IPS DF 6.9 (cell line): ENCODE measurements around the gene MKS1.

Source experiments
- DNase-seq: peaks from one replicate; pipeline ENCODE4 v3.0.0-alpha.2; 2013; ENCODE audit warnings: low read depth, low spot score
- H3K27ac ChIP-seq: one replicate; pipeline ENCODE4 v1.5.1; 2013; ENCODE audit warnings: low read length, control low read depth
- H3K27me3 ChIP-seq: 2 replicates; pipeline ENCODE4 v1.6.1; 2013; ENCODE audit warnings: mild to moderate bottlenecking, low read length; ENCODE audit not compliant: control insufficient read depth, insufficient read depth
- H3K36me3 ChIP-seq: 2 replicates; pipeline ENCODE4 v1.6.1; 2013; ENCODE audit warnings: low read length; ENCODE audit not compliant: control insufficient read depth, insufficient read depth
- H3K4me1 ChIP-seq: 2 replicates; pipeline ENCODE4 v1.6.1; 2013; ENCODE audit warnings: low read length; ENCODE audit not compliant: control insufficient read depth, insufficient read depth
- H3K4me3 ChIP-seq: 2 replicates; pipeline ENCODE4 v1.5.1; 2013; ENCODE audit warnings: mild to moderate bottlenecking, low read length
- H3K9me3 ChIP-seq: 2 replicates; pipeline ENCODE4 v1.6.1; 2013; ENCODE audit warnings: low read length, inconsistent platforms; ENCODE audit not compliant: control insufficient read depth, insufficient read depth
- WGBS: extraction: QIAGEN DNeasy Blood & Tissue Kit; methylation state at CpG from one replicate; pipeline ENCODE4 v1.1.7; 2013; ENCODE audit warnings: mixed read lengths, missing lambda C conversion rate; ENCODE audit not compliant: insufficient read length, insufficient coverage; 5-methylcytosine and 5-hydroxymethylcytosine counted together

MKS1 gene

DNA sequence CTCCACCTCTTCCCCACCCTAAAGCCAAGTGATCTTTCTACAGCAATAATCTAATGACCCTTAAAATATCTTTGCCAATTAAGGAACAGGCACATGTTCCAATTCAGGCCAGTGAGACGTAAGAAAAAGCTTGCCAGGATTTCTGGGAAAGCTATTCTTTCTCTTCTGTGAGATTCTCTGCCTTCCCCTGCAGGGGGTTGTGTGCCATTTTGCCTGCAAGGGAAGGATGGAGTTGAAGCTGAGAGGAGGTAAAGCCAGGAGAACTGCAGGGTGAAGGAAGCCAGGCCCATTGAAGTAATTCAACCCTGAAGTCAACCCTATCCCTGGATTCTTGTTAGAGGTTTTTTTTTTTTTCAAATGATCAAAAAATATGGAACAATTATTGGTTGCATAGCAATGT is 10.3 kb upstream of the MKS1 start:
- peaks cover 6% of the 10 kb centered on the region; the same call in 1 of the 2 replicates for H3K4me1 ChIP-seq
- no peaks in the 10 kb centered on the region for H3K27me3 ChIP-seq
- no peak overlapping the region for H3K4me3 ChIP-seq
- no CpG with 5 or more reads among the region's 1 CpG for WGBS
- no peaks in the 10 kb centered on the region for H3K36me3 ChIP-seq
- no peak overlapping the region for H3K27ac ChIP-seq
- no peaks in the 10 kb centered on the region for H3K9me3 ChIP-seq
- DNase-seq, result no peak

DNA sequence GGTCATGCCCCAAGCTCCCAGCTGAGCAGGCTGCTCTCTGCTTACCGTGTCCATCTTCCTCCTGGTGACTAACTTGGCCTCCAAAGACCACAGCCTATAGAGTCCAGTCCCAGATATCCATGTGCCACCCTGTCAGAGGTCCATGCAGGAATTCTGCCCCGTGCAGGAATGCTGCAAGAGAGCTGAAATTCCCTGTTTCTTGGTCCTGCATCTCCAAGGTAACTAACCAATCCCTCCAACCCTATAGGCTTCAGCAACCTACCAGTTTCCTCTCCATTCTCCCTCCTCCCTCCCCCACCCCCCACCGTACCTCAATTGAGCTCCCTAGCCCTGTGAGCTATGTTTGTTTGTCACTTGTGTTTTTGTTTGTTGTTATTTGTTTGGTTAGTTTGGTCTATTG is 9.6 kb upstream of the MKS1 start:
- Histone ChIP-seq H3K27me3 (no peaks in the 10 kb centered on the region), H3K4me1 (peaks cover 6% of the 10 kb centered on the region; the same call in 1 of the 2 replicates), H3K27ac (no peak overlapping the region), H3K9me3 (no peaks in the 10 kb centered on the region), H3K4me3 (no peak overlapping the region), H3K36me3 (no peaks in the 10 kb centered on the region)
- no CpG with 5 or more reads among the region's 3 CpGs for WGBS
- no peak for DNase-seq

DNA sequence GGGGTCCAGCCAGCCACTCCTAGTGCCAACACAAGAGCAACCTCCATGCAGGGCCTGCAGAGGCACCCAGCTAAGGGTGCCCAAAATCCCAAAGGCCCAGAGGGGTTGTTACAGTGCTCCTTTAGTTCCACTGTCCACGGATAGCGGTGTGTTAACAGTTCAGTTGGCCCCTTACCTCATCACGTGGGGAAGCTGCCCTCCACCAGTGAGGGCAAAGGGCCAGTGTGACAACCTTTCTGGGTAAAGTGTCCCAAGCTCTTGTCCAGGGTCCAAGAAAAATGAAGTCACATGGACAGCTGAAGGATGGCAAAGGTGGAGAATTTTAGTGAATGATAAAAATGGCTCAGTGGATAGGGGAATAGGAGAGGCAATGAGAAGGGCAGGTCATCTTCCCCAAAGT is 8.7 kb upstream of the MKS1 start:
- Histone ChIP-seq H3K36me3 (no peaks in the 10 kb centered on the region), H3K9me3 (no peaks in the 10 kb centered on the region), H3K4me3 (no peak overlapping the region), H3K27ac (no peak overlapping the region), H3K4me1 (peaks cover 6% of the 10 kb centered on the region; the same call in 1 of the 2 replicates), H3K27me3 (no peaks in the 10 kb centered on the region)
- no peak for DNase-seq
- WGBS, result no CpG with 5 or more reads among the region's 3 CpGs

DNA sequence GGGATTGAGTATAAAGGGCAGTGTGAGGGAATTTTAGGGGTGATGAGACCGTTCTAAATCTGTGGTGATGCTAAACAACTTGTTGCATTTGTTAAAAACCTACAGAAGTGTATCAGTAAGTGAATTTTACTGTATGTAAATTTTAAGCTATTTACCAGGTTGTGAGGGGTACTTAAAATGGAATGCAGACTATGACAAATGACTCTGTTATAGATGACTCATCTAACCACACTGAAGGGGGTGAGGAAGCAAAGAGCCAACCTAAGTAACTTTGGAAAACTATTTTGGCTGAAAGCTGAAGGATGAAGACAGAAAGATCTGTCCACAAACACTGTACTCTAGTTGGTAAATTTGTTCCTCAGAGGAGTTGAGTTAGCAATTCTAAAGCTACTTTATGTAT is 5.3 kb upstream of the MKS1 start:
- Histone ChIP-seq H3K27ac (no peak overlapping the region), H3K36me3 (no peaks in the 10 kb centered on the region), H3K9me3 (no peaks in the 10 kb centered on the region), H3K4me3 (no peak overlapping the region), H3K4me1 (peaks cover 5% of the 10 kb centered on the region; the same call in 1 of the 2 replicates), H3K27me3 (no peaks in the 10 kb centered on the region)
- WGBS, result 100% methylated on average over 1 of the region's 1 CpG
- no peak for DNase-seq

DNA sequence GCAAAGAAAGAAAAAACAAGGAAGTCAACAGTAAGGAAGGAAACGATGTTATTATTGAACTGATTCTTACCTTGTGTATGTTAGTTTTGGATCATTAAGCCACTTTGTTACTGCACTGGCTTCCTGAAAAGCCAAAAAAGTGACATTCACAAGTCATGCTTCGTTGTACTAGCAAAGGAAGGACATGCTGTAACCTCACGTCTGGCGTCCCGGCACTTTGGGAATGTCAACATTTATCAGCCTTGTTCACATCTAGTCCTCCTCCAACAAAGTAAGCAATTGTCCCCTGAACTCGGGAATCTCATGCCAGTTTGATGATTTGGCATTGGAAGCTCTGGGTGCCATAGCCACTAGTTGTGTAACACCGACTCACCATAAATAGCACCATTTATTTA is 731 bp upstream of the MKS1 start:
- Histone ChIP-seq H3K27ac (no peak overlapping the region), H3K4me3 (no peak overlapping the region)

DNA sequence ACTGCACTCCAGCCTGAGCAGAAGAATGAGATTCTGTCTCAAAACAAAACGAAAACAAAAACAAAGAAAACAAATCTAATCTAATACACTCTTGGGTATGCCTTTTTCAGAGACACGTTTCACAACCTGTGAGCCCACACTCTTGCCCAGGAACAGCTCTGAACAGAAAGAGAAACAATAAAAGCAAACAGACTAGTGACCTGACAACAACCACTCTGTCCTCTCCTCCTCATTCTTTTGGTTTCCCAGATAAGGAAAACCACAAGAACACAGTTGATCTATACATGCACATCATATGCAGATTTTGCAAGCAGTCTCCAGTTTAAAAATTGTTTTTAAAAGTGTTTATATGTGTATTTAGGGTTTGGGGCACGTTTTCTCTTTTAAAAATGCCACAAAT is 1.3 kb downstream of the MKS1 start:
- Histone ChIP-seq H3K27ac (no peak overlapping the region), H3K4me1 (no peaks in the 10 kb centered on the region; the same call in 1 of the 2 replicates), H3K36me3 (no peaks in the 10 kb centered on the region), H3K27me3 (no peaks in the 10 kb centered on the region), H3K9me3 (no peaks in the 10 kb centered on the region), H3K4me3 (no peak overlapping the region)
- DNase-seq, result no peak
- WGBS, result no CpG with 5 or more reads among the region's 3 CpGs

More for the DNA sequence above, 731 bp upstream of the MKS1 start:
- no peaks in the 10 kb centered on the region for H3K36me3 ChIP-seq
- no peak for DNase-seq
- H3K9me3 ChIP-seq, result no peaks in the 10 kb centered on the region
- no peaks in the 10 kb centered on the region; the same call in 1 of the 2 replicates for H3K4me1 ChIP-seq
- no CpG with 5 or more reads among the region's 7 CpGs for WGBS
- H3K27me3 ChIP-seq, result no peaks in the 10 kb centered on the region

DNA sequence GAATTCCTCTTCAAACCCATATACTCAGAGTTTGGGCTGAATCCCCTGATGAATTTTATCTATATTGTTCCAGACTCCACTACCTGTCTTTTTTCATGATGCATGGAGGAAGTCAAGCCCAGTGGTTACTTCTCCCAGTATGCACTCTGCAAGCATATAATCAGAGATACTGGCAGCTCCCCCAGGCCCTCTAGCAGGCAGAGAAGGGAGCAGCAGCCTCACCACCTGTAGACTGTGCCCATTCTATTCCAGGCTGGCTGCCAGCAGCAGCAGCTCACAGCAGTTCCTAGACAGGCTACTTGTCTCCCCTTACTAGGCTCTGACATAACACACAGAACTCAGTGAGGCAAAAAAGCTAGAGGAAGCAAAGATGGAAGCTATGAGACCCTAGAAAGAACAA is 3.4 kb downstream of the MKS1 start:
- H3K27ac ChIP-seq, result no peak overlapping the region
- H3K36me3 ChIP-seq, result 0 out of 2 replicates have a peak, but pooled peaks cover 3% of the 10 kb centered on the region
- DNase-seq, result no peak
- H3K4me3 ChIP-seq, result no peak overlapping the region
- H3K9me3 ChIP-seq, result no peaks in the 10 kb centered on the region
- H3K4me1 ChIP-seq, result no peaks in the 10 kb centered on the region; the same call in 1 of the 2 replicates
- no peaks in the 10 kb centered on the region for H3K27me3 ChIP-seq

DNA sequence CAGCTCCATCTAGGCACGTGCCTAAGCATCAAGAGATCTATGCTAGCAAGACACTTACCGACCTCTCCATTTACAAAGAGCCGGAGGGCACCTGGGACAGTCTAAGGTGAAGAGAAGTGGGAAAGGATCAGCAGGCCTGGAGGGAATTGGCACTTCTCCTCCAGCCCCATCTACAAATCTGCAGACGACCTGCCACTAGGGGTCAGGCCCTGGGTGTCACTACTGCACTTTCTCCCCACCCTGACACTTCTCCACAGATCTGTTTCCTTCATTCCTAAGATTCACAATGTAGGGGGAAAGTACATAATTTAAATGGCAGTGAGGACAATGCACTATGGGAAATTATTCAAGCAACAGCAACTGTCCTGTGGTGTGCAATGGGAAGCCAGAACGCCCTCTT is 8.1 kb downstream of the MKS1 start:
- WGBS, result no CpG with 5 or more reads among the region's 5 CpGs
- Histone ChIP-seq H3K27ac (no peak overlapping the region), H3K27me3 (no peaks in the 10 kb centered on the region), H3K9me3 (no peaks in the 10 kb centered on the region), H3K4me1 (no peaks in the 10 kb centered on the region), H3K36me3 (0 out of 2 replicates have a peak, but pooled peaks cover 6% of the 10 kb centered on the region), H3K4me3 (no peak overlapping the region)
- DNase-seq, result no peak

DNA sequence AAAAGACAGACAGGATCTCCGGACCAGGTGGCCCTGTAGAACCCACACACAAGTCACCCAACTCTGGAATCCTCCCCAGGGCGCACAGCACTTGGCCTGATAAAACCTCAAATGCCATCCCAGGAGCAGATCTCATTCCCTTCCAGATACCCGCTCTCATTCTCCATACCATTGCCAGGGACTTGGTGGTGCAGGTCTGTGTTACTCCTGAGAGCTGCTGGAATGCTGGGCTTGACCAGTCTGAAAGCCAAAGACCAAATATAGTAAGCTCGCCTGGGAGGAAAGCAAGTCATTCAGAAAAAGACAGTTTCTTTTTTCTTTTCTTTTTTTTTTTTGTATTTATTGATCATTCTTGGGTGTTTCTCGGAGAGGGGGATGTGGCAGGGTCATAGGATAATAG is 10.7 kb downstream of the MKS1 start:
- Histone ChIP-seq H3K27me3 (no peaks in the 10 kb centered on the region), H3K4me3 (no peak overlapping the region), H3K9me3 (no peaks in the 10 kb centered on the region), H3K4me1 (no peaks in the 10 kb centered on the region), H3K36me3 (0 out of 2 replicates have a peak, but pooled peaks cover 6% of the 10 kb centered on the region), H3K27ac (no peak overlapping the region)
- no CpG with 5 or more reads among the region's 5 CpGs for WGBS
- no peak for DNase-seq

DNA sequence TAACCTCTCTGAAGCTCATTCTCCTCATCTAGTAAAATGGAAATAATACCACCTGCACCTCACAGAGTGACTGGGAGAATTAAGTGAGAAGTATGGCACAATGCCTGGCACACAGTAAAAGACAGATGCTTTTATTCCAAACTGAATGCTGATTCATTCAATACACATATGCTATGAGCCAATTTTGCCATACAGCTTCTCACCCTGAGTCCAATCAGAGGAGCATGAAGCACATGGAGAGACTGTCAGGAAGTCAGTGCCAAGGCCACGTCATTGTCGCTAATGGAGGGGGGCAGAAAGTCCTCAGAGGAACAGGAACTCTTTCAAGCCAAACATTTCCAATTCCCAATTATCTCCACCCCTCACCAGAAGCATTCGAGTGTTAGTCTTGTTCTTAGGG is 11.6 kb downstream of the MKS1 start:
- Histone ChIP-seq H3K4me3 (no peak overlapping the region), H3K27me3 (no peaks in the 10 kb centered on the region), H3K27ac (no peak overlapping the region), H3K4me1 (no peaks in the 10 kb centered on the region), H3K36me3 (0 out of 2 replicates have a peak, but pooled peaks cover 6% of the 10 kb centered on the region), H3K9me3 (no peaks in the 10 kb centered on the region)
- no peak for DNase-seq
- WGBS, result no CpG with 5 or more reads among the region's 3 CpGs

DNA sequence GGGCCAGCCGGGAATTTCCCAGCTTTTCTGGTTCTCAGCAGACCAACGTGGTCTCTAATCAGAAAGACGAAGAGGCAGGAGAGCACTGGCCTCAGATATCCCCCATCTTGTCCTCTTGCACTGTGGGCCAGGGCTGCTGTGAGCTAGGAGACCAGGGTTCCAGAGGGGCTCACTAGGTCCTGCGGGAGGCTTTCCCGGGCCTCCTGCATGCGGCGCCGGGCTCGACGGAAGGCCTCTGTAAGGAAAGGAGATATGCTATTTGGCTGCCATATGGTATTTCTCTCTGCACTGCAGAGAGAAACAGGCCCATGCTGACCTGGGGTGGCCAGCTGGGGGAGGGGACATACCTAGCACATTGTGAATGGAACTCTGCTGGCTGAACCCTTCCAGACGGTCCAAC is 13.1 kb downstream of the MKS1 start:
- Histone ChIP-seq H3K9me3 (no peaks in the 10 kb centered on the region), H3K4me1 (no peaks in the 10 kb centered on the region), H3K36me3 (0 out of 2 replicates have a peak, but pooled peaks cover 3% of the 10 kb centered on the region), H3K4me3 (no peak overlapping the region), H3K27me3 (no peaks in the 10 kb centered on the region), H3K27ac (no peak overlapping the region)
- WGBS, result no CpG with 5 or more reads among the region's 11 CpGs
- DNase-seq, result no peak
